NCI-H510A treated with DMSO at 0.1 percent for 48 hours (cell line): ENCODE data around the gene HS3ST1.
A peak's percentile ranks its signal among the peaks of the same experiment; 100 is the strongest.

Source experiments
- DNase-seq: peaks from one replicate; lab custom pipeline; 2025; lab: John Stamatoyannopoulos, UW

HS3ST1 gene

GRCh38 chr4:11399461-11399971 is 29.2 kb downstream of the HS3ST1 start:
- no peak for DNase-seq

- no peak for DNase-seq
These were observed 30.7 kb downstream of the HS3ST1 start for GRCh38 chr4:11397819-11398610.

GRCh38 chr4:11397146-11397545 is 31.5 kb downstream of the HS3ST1 start:
- DNase-seq: no peak

GRCh38 chr4:11393551-11393950 is 35.1 kb downstream of the HS3ST1 start:
- DNase-seq: no peak

- DNase-seq: peak; percentile 5
These were observed 44.6 kb downstream of the HS3ST1 start for GRCh38 chr4:11384072-11384471.

GRCh38 chr4:11376571-11376970 is 52.1 kb downstream of the HS3ST1 start:
- peak; percentile 55 for DNase-seq

- no peak for DNase-seq
These were observed 52.5 kb downstream of the HS3ST1 start for GRCh38 chr4:11376146-11376545.

GRCh38 chr4:11368701-11369115 is 60.0 kb downstream of the HS3ST1 start:
- no peak for DNase-seq

- no peak for DNase-seq
These were observed 61.3 kb downstream of the HS3ST1 start for GRCh38 chr4:11367371-11367770.

- no peak for DNase-seq
These were observed 61.8 kb downstream of the HS3ST1 start for GRCh38 chr4:11366859-11367258.

GRCh38 chr4:11365039-11365438 is 63.7 kb downstream of the HS3ST1 start:
- no peak for DNase-seq

GRCh38 chr4:11359591-11359990 is 69.1 kb downstream of the HS3ST1 start:
- DNase-seq: no peak

GRCh38 chr4:11355226-11355625 is 73.5 kb downstream of the HS3ST1 start:
- no peak for DNase-seq

GRCh38 chr4:11354531-11354930 is 74.2 kb downstream of the HS3ST1 start:
- DNase-seq: no peak

- DNase-seq: no peak
These were observed 80.1 kb downstream of the HS3ST1 start for GRCh38 chr4:11348449-11349088.

- no peak for DNase-seq
These were observed 83.8 kb downstream of the HS3ST1 start for GRCh38 chr4:11344916-11345315.

GRCh38 chr4:11343536-11343935 is 85.2 kb downstream of the HS3ST1 start:
- DNase-seq: no peak
